Lower leg skin (tissue), 3 donors: ENCODE data around the gene PTPRQ.

Source experiments
- CTCF ChIP-seq, 3 donors: fragments of 450-650 bp; IDR thresholded peaks; one replicate each; pipeline ENCODE4 v1.5.1; 2016; ENCODE audit warnings: antibody characterized with exemption in 3 of 3, mild to moderate bottlenecking in 3 of 3, moderate library complexity in 2 of 3
- POLR2A ChIP-seq, 2 donors: fragments of 450-650 bp; IDR thresholded peaks; one replicate each; pipeline ENCODE4 v1.6.1; 2016 to 2017; ENCODE audit warnings: antibody characterized with exemption in 2 of 2, mild to moderate bottlenecking in 1 of 2, moderate library complexity in 1 of 2

GRCh38 chr12:80472236-80472635, 28.2 kb downstream of the PTPRQ start:
- TF ChIP-seq CTCF (IDR thresholded peaks at IDR 0.05) (no peak), POLR2A (IDR thresholded peaks at IDR 0.05) (no peak)
